Neutrophil (primary cell): ENCODE measurements around the gene PHKB.

Experiments
- H3K27ac ChIP-seq: fragments of 200-600 bp; sonication (generic); 2 replicates; pipeline ENCODE4 v1.5.1; 2016; ENCODE audit warnings: mild to moderate bottlenecking, moderate library complexity
- H3K27me3 ChIP-seq: fragments of 200-600 bp; sonication (generic); 2 replicates; pipeline ENCODE4 v1.6.0; 2016; ENCODE audit warnings: mild to moderate bottlenecking
- H3K36me3 ChIP-seq: fragments of 200-600 bp; sonication (generic); 2 replicates; pipeline ENCODE4 v1.5.1; 2017
- H3K4me1 ChIP-seq, 2 experiments: fragments of 200-600 bp in 1 of 2; sonication (generic) in 1 of 2; 1 replicate in 1 of 2; 2 replicates in 1 of 2; pipeline versions ENCODE4 v1.5.1 to v1.6.1; 2013 to 2016; ENCODE audit warnings: low read depth in 1 of 2, low read length in 1 of 2, mild to moderate bottlenecking in 1 of 2, moderate library complexity in 1 of 2; ENCODE audit not compliant: control insufficient read depth in 1 of 2, insufficient read depth in 1 of 2
- H3K4me3 ChIP-seq, 2 experiments: fragments of 200-600 bp in 1 of 2; sonication (generic) in 1 of 2; 1 replicate in 1 of 2; 2 replicates in 1 of 2; pipeline ENCODE4 v1.5.1; 2013 to 2016; ENCODE audit warnings: low read depth in 1 of 2, low read length in 1 of 2, mild to moderate bottlenecking in 1 of 2, moderate library complexity in 1 of 2
- H3K9me3 ChIP-seq: fragments of 200-600 bp; sonication (generic); 2 replicates; pipeline ENCODE4 v1.5.1; 2016
- CTCF ChIP-seq: fragments of 200-600 bp; sonication (generic); IDR thresholded peaks from 2 replicates; pipeline ENCODE4 v1.5.1; 2016; ENCODE audit warnings: antibody characterized with exemption

The PHKB gene

GRCh38 chr16:47473792-47474191, 12.7 kb downstream of the PHKB start:
- TF ChIP-seq CTCF, result no peak
- Histone ChIP-seq H3K27ac (no peak overlapping the region), H3K4me3 (no peak overlapping the region), H3K27me3 (no peaks in the 10 kb centered on the region), H3K9me3 (no peaks in the 10 kb centered on the region), H3K36me3 (no peaks in the 10 kb centered on the region), H3K4me1 (no peaks in the 10 kb centered on the region)

DNA sequence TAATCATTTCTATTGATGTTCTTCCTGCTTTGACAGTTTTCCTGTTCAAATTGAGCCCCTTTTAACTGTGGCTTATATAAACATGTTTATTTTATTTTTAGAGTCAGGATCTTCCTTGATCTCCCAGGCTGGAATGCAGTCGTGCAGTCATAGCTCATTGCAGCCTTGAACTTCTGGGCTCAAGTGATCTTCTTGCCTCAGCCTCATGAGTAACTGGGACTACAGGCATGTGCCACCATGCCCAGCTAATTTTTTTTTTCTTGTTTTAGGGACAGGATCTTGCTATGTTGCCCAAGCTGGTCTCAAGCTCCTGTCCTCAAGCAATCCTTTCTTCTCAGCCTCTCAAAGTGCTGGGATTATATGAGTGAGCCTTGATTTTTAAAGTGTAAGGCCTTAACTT, 14.7 kb downstream of the PHKB start:
- Histone ChIP-seq H3K36me3 (no peaks in the 10 kb centered on the region), H3K27ac (no peak overlapping the region), H3K27me3 (no peaks in the 10 kb centered on the region), H3K4me3 (no peak overlapping the region), H3K4me1 (no peaks in the 10 kb centered on the region), H3K9me3 (no peaks in the 10 kb centered on the region)
- no peak for TF ChIP-seq CTCF

DNA sequence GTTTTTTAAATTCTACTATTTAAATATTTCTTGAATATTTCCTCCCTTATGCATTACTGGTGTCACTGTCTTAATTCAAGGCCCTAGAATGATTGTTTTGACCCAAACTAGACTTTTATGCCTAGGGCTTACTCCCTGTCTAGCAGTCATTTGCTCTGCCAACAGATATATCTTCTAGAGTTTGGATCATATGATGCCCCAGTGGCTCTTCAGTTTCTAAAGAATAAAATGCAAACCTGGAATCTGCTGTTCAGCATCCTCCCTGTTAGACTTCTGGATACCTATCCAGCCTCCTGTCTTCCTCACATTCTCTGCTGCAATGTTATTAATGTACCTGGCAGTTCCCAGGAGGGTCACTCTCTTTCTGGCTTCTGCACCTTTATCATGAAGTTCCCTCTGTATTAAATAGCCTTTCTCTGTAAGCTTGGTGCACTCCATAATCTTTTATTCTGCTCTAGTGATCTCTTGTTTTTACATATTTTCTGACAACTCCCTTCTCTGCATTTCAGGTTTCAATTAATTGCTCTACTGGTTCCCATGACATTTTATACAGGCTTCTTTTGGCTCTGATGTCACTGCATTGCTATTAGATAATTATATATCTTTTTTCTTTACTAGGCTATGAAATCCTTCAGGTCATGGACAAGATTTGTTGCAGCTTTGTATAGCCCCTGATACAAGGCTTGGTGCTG, 15.7 kb downstream of the PHKB start:
- H3K27ac ChIP-seq, result no peak overlapping the region
- TF ChIP-seq CTCF, result no peak
- H3K27me3 ChIP-seq, result no peaks in the 10 kb centered on the region

GRCh38 chr16:47477679-47478078, 16.5 kb downstream of the PHKB start:
- H3K36me3 ChIP-seq, result no peaks in the 10 kb centered on the region

More for the DNA sequence above, 15.7 kb downstream of the PHKB start:
- no peak overlapping the region for H3K4me3 ChIP-seq
- no peaks in the 10 kb centered on the region for H3K9me3 ChIP-seq
- no peaks in the 10 kb centered on the region for H3K4me1 ChIP-seq
- no peaks in the 10 kb centered on the region for H3K36me3 ChIP-seq

DNA sequence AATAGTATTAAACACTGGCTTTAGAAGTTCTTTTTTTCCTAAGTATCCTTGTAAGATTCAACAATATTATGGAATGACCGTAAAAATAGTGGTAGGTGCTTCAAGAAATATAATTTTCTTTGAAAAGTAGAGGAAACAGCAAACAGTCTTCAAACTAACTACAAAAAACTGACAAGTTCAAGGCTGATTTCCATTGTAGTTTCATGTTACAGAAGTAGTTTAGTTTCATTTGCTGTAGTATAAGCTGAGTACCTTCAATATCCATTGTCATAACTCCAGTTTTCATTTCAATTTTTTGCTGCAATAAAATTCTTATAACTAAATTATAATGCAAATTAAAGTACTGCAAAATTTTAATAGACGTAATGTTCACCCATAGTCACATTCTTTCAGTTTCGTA, 19.3 kb downstream of the PHKB start:
- no peak for TF ChIP-seq CTCF
- Histone ChIP-seq H3K9me3 (no peaks in the 10 kb centered on the region), H3K4me1 (no peaks in the 10 kb centered on the region), H3K27me3 (no peaks in the 10 kb centered on the region), H3K36me3 (no peaks in the 10 kb centered on the region), H3K4me3 (no peak overlapping the region), H3K27ac (no peak overlapping the region)

More at GRCh38 chr16:47477679-47478078, 16.5 kb downstream of the PHKB start:
- H3K4me3 ChIP-seq, result no peak overlapping the region
- no peaks in the 10 kb centered on the region for H3K27me3 ChIP-seq
- no peak for TF ChIP-seq CTCF
- H3K9me3 ChIP-seq, result no peaks in the 10 kb centered on the region
- no peaks in the 10 kb centered on the region for H3K4me1 ChIP-seq
- no peak overlapping the region for H3K27ac ChIP-seq
